Gastrocnemius medialis (tissue), 4 donors: ENCODE measurements around the gene ZDHHC7.
A peak's percentile ranks its signal among the peaks of the same experiment; 100 is the strongest.

Source experiments
- POLR2A ChIP-seq, 2 donors: fragments of 450-650 bp; IDR thresholded peaks; one replicate each; pipeline ENCODE4 v1.6.1; 2017; ENCODE audit warnings: antibody characterized with exemption in 2 of 2, mild to moderate bottlenecking in 2 of 2, moderate library complexity in 2 of 2
- TF ChIP-seq, protein P1 (sequence below), 5 experiments: fragments of 450-650 bp in 3 of 5; fragments of 200-600 bp in 2 of 5; sonication (generic) in 2 of 5; IDR thresholded peaks in 4 of 5; conservative IDR thresholded peaks in 1 of 5; 1 replicate in 4 of 5; 2 replicates in 1 of 5; pipeline ENCODE4 v1.5.1; 2016 to 2019; ENCODE audit warnings: antibody characterized with exemption in 5 of 5, mild to moderate bottlenecking in 3 of 5, moderate library complexity in 3 of 5

- TF ChIP-seq, protein P1, sequence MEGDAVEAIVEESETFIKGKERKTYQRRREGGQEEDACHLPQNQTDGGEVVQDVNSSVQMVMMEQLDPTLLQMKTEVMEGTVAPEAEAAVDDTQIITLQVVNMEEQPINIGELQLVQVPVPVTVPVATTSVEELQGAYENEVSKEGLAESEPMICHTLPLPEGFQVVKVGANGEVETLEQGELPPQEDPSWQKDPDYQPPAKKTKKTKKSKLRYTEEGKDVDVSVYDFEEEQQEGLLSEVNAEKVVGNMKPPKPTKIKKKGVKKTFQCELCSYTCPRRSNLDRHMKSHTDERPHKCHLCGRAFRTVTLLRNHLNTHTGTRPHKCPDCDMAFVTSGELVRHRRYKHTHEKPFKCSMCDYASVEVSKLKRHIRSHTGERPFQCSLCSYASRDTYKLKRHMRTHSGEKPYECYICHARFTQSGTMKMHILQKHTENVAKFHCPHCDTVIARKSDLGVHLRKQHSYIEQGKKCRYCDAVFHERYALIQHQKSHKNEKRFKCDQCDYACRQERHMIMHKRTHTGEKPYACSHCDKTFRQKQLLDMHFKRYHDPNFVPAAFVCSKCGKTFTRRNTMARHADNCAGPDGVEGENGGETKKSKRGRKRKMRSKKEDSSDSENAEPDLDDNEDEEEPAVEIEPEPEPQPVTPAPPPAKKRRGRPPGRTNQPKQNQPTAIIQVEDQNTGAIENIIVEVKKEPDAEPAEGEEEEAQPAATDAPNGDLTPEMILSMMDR (IDR thresholded peaks at IDR 0.05 in 4 of 5, conservative IDR thresholded peaks at IDR 0.05 in 1 of 5): no peak
- TF ChIP-seq POLR2A (IDR thresholded peaks at IDR 0.05): peak; percentile 91 to 92
These were observed at the start of gene ZDHHC7 for GRCh38 chr16:85010931-85011845.
